Cerebellar cortex (tissue), 1 donor: Measurements from ENCODE around the gene ARHGEF4.
"Not testable (repeated sequence)": the region's sequence is repeated elsewhere in the genome, so short reads cannot be mapped to it uniquely, and the experiment has no call there.

Experiments used
- DNase-seq: peaks from one replicate; pipeline ENCODE4 v3.0.0-alpha.2; 2015; ENCODE audit warnings: low spot score

ARHGEF4 gene

GRCh38 chr2:131052741-131053263 is 216.1 kb downstream of the ARHGEF4 start:
- DNase-seq: no peak

GRCh38 chr2:131054488-131054887 is 217.8 kb downstream of the ARHGEF4 start:
- no peak for DNase-seq

GRCh38 chr2:131055169-131056065 is 218.7 kb downstream of the ARHGEF4 start:
- no peak for DNase-seq

GRCh38 chr2:131056204-131056931 is 219.7 kb downstream of the ARHGEF4 start:
- DNase-seq: no peak

GRCh38 chr2:131056932-131057287 is 220.2 kb downstream of the ARHGEF4 start:
- DNase-seq: no peak

- no peak for DNase-seq
These were observed 221.6 kb downstream of the ARHGEF4 start for GRCh38 chr2:131058214-131058843.

- DNase-seq: no peak
These were observed 222.2 kb downstream of the ARHGEF4 start for GRCh38 chr2:131058920-131059319.

GRCh38 chr2:131063501-131064283 is 227.0 kb downstream of the ARHGEF4 start:
- no peak for DNase-seq

GRCh38 chr2:131064589-131065512 is 228.1 kb downstream of the ARHGEF4 start:
- DNase-seq: no peak

GRCh38 chr2:131067465-131068125 is 230.9 kb downstream of the ARHGEF4 start:
- DNase-seq: no peak

- not testable (repeated sequence) for DNase-seq
These were observed 231.5 kb downstream of the ARHGEF4 start for GRCh38 chr2:131068172-131068571.

GRCh38 chr2:131075578-131075977 is 238.9 kb downstream of the ARHGEF4 start:
- not testable (repeated sequence) for DNase-seq

GRCh38 chr2:131076707-131077106 is 240.0 kb downstream of the ARHGEF4 start:
- no peak for DNase-seq

- DNase-seq: no peak
These were observed 240.6 kb downstream of the ARHGEF4 start for GRCh38 chr2:131077182-131077846.

GRCh38 chr2:131077966-131078365 is 241.3 kb downstream of the ARHGEF4 start:
- DNase-seq: no peak

- not testable (repeated sequence) for DNase-seq
These were observed 243.2 kb downstream of the ARHGEF4 start for GRCh38 chr2:131079931-131080330.

GRCh38 chr2:131081190-131081589 is 244.5 kb downstream of the ARHGEF4 start:
- DNase-seq: no peak

GRCh38 chr2:131085646-131086045 is 248.9 kb downstream of the ARHGEF4 start:
- DNase-seq: no peak

GRCh38 chr2:131092458-131093005 is 255.8 kb downstream of the ARHGEF4 start:
- DNase-seq: no peak
